Measurements from ENCODE around the gene XPO5.
"Not testable (repeated sequence)": the region's sequence is repeated elsewhere in the genome, so short reads cannot be mapped to it uniquely, and the experiment has no call there.

Gene XPO5

DNA sequence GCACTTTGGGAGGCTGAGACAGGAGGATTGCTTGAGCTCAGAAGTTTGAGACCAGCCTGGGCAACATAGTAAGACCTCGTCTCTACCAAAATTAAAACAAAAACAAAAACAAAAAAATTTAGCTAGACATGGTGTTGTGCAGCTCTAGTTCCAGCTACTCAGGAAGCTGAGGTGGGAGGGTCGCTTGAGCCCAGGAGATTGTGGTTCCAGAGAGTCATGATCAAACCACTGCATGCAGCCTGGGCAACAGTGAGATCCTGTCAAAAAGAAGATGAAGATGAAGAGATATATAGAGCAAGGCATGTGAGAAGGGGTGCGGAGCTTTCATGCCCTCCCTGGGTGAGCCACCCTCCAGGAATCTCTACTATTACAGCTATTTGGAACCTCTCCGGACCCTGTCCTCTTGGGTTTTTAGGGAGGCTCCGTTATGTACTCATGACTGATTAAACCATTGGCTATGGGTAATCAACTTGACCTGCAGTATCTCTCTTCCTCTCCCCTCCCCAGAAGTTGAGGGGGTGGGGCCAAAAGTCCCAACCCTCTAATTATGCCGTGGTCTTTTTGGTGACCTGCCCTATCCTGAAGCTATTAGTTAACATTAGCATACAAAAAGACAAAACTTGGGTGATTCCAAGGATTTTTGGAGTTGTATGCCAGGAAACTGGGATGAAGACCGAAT lies 9.2 kb upstream of the XPO5 start:
- DNase-seq (ENCODE audit: low read depth), result no peak

DNA sequence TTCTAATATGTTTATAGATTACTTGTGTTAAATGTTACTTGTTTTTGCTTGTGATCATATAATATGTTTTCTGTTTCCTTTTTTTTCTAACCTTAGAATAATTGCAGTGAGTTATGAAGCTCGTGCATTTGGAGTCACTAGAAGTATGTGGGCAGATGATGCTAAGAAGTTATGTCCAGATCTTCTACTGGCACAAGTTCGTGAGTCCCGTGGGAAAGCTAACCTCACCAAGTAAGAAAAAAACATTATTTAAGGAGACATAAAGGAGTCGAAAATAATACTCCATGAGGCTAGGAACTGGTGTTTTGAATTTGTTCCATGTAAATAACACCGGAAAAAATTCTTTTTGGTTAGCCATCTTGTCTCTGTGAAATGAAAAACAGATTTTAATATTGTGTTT lies 7.1 kb upstream of the XPO5 start:
- no peak for DNase-seq (ENCODE audit: low read depth)

DNA sequence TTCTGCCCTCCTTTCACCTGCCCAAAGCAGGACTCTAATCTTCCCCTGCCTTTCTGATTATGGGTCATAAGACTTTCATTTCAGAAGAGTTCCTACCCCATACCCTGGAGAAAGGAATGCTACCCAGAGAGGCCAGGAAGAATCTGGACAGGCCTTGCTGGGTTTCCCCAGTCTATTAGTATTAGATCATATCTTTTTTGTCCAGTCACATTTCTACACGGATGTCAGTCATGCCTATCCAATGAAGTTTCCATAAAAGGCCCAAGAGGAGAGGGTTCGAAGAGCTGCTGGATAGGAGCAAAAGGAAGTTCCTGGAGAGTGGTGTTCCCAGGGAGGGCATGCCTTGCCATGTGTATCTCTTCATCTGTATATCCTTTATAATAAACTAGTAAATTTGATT lies 3.3 kb upstream of the XPO5 start:
- DNase-seq (ENCODE audit: low read depth), result no peak

DNA sequence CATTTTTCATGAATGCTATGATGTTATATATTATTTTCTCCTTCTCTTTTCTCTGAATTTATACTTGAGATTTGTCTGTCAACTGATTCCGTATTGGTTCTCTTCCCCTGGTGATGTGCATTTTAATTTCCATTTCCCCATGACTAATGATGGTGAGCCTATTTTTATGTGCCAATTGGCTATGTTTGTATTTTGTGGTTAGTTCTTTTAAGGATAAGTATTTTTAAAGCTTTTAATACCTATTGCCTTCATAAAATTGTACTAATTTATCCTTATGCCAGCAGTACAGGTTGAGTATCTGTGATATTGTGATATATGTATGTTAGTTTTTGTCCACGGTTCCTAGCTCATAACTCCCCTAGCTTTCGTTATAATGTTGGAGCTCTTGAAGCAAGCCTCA lies 2.9 kb upstream of the XPO5 start:
- no peak for DNase-seq (ENCODE audit: low read depth)

DNA sequence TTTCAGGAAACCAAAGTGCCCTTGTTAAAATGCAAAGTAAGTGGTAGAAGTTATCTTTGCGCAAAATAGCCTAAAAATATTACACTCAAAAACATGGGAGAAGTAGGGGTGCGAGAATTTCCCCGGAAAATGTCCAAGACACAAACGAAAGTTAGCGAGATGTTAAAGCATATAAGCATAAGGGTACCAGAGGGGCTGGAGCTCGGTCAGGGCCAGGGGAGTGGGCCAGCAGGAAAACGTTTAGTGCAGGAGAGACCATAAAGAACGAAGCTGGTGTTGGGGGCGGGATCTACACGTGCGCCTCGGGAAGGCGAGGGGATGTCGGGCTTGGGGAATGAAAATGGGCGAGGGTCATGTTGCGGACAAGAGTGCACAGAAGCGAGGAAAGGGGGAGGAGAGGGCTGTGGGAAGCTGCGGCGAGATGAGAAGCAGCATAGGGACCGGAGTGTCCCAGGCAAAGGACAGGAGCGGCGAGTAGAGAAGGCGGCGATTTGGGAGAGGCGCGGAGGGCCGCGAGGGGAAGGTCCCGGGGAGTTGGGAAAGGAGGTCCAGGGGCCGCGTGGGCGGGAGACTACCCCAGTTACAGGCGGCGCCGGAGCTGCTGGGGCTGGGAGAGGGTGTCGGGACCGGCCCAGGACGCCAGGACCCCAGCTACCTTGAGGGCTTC lies 600 bp downstream of the XPO5 start:
- DNase-seq (ENCODE audit: low read depth), result peak; percentile 16

DNA sequence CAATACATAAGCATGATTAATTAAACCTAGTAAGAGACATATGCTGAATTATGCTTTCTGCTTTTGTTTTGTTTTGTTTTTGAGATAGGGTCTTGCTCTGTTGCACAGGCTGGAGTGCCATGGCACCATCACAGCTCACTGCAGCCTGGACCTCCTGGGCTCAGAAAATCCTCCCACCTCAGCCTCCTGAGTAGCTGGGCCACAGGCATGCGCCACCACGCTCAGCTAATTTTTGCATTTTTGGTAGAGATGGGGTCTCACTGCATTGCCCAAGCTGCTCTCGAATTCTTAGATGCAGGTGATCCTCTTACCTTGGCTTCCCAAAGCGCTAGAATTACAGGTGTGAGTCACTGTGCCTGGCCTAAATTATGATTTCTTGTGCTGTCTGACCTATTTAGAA lies 3.8 kb downstream of the XPO5 start:
- no peak for DNase-seq (ENCODE audit: low read depth)

DNA sequence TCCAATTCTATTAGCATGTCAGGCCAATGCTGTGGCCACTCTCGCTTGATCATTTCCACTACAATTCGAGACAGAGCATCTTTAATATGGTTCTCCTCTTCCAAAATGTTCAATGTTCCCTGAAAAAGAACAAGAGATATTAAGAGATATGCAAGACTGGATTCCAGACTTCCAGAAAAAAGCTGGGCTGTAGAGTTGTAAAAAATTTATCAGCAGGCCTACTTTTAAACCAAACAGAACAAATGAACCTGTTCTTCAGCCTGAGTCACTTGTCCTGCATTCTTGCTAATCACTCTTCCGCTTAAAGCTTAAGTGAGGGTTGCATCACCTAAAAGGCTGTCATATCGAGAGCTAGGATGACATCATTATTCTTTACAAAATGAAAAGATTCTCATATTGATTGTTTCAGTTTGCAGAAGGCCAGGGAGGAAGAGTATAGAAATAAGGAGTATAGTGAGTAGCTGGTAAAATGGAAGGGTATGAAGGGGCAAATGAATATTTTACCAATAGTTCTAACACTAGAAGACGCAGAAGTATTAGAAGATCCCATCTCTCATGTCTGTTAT lies 4.9 kb downstream of the XPO5 start:
- DNase-seq (ENCODE audit: low read depth), result no peak

DNA sequence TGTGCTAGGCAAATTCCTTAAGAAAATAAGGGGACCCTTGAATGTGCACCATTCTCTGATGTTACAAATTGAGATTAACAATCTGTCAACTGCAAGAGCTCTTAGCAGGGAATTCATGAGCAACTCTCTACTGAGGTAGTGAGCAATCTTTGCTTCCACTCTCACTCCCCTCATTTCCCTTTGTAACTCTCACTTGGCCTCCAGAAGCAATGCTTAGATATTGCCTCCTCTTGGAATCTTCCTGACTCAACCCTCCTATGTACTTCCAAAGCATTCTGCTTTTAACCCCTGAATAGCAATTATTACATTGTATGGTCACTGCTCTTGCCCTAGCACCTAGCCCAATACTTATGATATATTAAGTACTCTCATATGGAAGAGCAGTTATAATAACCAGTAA lies 16.5 kb downstream of the XPO5 start:
- DNase-seq (ENCODE audit: low read depth), result no peak

DNA sequence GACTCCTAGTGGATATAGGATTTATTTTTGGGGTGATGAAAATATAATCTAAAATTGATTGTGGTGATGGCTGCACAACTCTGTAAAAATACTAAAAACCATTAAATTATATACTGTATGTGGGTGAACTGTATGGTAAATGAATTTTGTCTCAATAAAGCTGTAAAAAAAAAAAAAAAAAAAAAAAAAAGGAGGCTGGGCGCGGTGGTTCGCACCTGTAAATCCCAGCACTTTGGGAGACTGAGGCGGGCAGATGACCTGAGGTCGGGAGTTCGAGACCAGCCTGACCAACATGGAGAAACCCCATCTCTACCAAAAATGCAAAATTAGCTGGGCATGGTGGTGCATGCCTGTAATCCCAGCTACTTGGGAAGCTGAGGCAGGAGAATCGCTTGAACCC lies 18.2 kb downstream of the XPO5 start:
- DNase-seq (ENCODE audit: low read depth), result not testable (repeated sequence)

DNA sequence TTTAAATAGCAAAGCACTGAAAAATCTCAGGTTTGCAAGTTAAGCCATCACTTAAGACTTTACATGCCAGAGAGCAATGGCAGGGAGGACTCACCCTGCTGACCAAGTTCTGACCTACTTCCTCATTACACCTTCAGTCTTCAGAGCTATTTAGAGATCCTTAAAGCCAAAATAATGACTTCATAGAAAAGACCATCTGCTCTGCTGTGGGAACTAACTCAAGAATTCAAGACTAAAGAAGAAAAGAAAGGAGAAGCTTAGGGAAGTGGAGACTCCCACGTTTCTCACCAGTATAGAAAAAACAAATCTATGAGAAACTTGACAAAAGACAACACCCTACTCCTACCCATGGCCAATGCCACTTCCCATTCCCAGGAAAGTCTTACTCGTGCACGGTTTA lies 28.6 kb downstream of the XPO5 start:
- no peak for DNase-seq (ENCODE audit: low read depth)

DNA sequence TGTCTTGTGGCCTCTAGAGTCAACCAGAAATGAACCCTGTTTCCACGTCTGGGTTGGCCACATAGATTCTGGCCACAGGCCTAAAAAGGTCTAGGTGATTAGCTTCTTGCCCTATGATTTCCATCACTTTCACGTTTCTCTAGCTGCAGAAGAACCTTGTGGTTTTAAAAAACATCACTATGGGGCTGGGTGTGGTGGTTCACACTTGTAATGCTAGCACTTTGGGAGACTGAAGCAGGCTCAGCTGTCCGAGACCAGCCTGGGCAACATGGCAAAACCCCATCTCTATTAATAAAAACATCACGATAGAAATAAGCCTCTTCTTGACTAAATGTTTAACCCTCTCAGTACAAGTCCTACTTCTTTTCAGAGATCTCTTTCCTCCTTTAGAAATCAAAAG lies 31.4 kb downstream of the XPO5 start:
- no peak for DNase-seq (ENCODE audit: low read depth)

DNA sequence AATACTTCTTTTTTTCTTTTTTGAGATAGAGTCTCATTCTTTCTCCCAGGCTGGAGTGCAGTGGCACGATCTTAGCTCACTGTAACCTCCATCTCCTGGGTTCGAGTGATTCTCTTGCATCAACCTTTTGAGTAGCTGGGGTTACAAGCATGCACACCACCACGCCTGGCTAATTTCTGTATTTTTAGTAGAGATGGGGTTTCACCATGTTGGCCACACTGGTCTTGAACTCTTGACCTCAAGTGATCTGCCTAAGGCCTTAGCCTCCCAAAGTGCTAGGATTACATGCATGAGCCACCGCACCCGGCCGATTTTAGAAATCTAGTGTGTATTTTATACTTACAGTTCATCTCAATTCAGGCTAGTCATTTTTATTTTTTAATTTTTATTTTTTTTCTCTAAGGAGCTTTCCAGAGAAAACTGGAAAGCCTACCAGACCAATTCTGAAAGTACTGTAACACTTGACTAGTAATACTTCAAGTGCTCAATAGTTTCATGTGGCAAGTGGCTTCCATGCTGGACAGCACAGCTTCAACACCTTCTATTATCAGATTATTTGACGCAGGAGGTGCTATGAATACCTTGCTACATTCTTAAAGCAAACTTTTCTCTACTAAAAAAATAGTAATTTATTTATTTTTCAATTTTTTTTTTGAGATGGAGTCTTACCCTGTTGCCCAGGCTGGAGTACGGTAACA lies 33.9 kb downstream of the XPO5 start:
- no peak for DNase-seq (ENCODE audit: low read depth)

DNA sequence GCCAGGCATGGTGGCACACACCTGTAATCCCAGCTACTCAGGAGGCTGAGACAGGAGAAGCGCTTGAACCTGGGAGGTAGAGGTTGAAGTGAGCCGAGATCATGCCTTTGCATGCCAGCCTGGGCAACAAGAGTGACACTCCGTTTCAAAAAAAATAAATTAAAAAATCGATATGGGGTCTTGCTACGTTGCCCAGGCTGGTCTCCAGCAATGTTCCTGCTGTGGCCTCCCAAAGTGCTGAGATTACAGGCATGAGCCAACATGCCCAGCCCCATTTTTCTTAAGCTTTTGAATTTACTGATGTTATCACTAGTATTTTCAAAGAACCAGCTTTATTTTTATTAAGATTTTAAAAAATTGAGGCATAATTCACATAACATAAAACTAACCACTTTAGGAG lies 35.3 kb downstream of the XPO5 start:
- DNase-seq (ENCODE audit: low read depth), result no peak

DNA sequence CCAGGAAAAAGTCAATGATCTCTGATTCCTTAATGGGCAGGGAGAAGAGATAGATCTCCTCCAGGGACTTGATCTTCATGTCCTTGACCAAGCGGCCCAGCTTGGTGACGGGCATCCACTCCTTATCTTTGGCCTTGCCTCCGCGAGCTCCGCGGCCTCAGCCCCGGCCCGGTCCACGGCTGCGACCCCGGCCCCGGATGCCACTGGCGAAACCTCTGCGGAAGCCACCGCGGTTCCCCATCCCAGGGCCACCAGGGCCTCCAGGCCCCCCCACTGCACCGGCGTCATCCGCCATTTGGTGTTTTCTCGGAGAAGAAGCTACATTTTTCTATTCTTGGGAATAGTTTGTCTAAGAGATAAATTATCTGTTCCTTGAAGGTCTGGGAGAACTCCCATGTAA lies 36.4 kb downstream of the XPO5 start:
- not testable (repeated sequence) for DNase-seq (ENCODE audit: low read depth)

DNA sequence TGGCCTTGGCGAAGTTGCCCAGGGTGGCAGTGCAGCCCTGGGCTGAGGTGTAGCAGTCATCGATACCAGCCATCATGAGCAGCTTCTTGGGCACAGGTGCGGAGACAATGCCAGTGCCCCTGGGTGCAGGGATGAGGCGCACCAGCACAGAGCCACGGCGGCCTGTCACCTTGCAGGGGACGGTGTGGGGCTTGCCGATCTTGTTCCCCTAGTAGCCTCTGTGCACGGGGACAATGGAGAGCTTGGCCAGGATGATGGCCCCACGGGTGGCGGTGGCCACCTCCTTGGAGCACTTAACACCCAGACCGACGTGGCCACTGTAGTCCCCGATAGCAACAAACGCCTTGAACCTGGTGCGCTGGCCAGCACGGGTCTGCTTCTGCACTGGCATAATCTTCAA lies 36.9 kb downstream of the XPO5 start:
- DNase-seq (ENCODE audit: low read depth), result not testable (repeated sequence)

DNA sequence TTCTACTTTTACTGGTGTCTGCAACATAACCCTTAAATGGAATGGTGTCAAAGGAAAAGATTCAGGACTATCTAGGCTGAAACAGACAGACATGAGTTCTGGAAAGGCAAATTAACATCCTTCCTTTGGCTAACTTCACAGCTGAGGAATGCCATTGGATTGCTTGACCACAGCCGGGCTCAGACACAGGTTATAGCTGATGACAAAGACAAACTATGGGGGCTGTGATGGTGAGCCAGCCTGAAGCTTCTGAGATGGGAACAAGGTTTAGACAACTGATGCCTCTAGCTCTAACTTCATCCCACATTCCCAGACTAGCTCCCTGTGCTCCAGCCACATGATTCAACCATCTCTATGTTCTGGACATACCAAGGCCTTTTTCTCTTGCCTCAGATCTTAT lies 43.6 kb downstream of the XPO5 start:
- DNase-seq (ENCODE audit: low read depth), result no peak

DNA sequence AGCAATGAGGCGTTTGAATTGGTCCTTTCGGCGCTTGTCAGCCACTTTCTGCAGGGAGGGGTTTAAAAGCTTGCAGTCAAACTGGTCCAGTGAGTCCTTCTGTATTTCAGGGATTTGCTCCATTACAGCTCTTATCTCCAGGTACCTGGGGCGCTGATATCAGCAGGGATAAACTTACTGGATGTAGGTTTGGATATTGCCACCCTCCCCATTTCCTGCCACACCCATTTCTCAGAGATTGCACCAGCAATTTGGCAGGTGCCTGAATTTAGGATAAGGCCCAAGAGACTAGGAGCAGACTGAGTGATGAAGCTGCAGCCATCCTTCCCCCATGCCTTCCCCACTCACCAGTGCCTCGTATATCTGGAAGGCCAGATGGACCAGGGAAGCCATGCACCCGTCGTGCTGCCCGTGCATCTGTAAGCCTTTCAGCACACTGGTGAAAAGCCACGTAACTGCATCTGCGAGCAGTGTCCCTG lies 51.3 kb downstream of the XPO5 start:
- DNase-seq (ENCODE audit: low read depth), result no peak

DNA sequence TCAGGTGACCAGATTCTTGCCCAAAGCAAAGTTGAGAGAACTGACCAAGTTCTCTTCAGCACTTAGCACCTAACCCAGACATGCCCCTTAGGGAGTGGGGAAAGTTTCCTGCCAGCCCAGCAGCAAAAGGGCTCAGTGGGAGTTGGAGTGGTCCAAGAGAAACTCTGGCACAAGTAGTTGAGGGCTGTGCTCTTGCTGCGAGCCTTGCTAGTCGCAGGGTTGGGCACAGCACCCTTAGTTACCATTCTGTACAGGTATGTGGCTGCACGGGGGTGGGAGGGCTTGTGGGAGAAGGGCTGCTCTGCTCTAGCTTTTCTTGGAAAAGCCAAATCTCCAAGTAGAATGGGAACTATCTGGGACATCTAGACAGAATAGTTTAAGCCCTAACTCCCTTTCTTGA lies 52.6 kb downstream of the XPO5 start:
- DNase-seq (ENCODE audit: low read depth), result no peak

DNA sequence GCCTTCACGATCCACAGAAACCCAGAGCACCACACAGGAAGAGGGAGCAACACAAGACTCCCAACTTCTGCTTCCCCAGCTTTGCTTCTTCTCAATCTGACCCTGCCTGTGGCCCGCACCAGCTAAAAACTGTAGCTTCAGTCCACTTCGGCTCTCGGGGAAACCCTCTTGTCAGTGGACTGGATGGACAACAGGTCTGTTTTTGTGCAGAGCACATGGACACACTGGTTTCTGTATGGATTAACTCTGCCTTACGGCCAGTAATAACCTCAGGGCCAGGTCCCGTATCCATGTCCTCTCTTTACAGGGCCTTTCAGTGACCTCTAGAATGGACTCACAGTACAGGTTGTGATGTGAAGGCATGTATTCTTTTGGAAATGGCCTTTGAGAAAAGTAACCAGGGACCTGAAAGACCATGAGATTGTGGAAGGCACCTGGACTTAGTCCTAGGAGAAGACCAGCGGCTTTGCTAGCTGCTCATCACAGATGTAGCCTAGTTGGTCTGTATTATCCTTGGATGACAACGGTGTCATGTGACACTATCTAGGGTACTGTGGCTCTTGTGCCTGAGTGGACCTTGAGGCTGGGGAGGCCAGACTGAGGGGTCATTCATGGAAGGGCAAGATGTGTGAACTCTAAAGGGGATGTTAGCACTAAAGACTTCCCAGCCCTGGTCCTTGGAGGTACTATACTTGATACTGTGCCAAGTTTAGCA lies 53.1 kb downstream of the XPO5 start:
- no peak for DNase-seq (ENCODE audit: low read depth)

DNA sequence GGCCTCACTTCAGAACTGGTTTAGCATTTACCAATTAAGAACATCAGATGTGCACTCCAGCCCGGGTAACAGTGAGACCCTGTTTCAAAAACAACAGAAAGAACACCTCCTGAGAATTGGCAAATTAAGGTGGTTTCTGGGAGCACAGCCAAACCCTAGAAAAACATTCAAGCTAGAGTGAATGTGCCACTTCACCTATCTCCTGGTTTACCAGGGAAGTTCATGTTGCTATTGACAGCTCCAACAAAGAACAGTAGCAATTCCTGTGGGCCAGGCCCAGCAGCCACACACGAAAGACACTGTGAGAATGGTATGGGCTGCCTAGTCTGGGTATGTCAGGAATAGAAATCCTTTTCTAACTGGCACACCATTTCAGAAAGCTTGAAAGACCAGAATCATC lies 54.0 kb downstream of the XPO5 start:
- no peak for DNase-seq (ENCODE audit: low read depth)

DNA sequence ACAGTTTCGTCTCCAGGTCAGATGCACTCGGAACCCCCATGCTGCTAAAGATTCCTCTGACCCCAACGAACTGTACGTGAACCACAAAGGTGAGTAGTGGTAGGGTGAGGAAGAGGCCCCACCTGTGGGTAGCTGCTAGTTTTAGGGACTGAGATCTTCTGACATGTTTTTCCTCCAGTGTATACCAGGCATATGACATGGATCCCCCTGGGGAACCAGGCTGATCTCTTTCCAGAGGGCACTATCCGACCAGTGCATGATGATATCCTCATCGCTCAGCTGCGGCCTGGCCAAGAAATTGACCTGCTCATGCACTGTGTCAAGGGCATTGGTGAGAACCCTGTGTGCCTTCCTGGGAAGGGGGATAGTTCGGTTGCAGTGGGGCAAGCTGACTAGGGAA lies 55.7 kb downstream of the XPO5 start:
- no peak for DNase-seq (ENCODE audit: low read depth)
